VCaP (cell line): ENCODE data around the gene PEX14.

Source experiments
- H3K27ac ChIP-seq: fragments of 450-650 bp; 2 replicates; pipeline ENCODE4 v1.5.1; 2017
- TF ChIP-seq, protein P1 (sequence below): fragments of 450-650 bp; conservative IDR thresholded peaks from 2 replicates; pipeline ENCODE4 v1.5.1; 2017; ENCODE audit warnings: mild to moderate bottlenecking, moderate library complexity

The PEX14 gene

DNA sequence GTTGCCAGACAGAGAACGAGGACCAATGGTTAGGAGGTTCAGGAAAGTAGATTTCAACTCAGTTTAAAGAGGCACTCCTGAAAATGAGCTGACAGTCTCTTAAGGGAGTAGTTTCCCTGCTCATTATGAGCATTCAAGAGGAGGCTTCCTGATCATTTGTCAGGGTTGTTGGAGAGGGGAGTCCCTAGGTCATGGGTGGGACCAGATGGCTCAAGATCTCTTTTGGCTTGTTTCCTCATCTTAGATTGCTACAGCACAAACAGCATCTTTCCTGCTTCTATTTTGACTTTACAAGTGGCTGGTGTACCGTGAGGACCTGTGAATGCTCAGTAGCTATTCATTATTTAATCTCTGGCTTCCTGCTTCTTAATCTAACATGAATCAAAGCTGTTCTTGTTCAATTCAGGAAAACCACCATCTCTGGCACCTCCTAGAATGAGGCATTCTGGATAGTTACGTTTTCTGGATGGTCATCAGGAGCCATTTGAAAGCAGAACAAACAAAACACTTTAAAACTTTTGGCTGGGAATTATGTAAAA, 47.6 kb downstream of the PEX14 start:
- H3K27ac ChIP-seq: peak overlapping the region; percentile 81
- TF ChIP-seq, protein P1, sequence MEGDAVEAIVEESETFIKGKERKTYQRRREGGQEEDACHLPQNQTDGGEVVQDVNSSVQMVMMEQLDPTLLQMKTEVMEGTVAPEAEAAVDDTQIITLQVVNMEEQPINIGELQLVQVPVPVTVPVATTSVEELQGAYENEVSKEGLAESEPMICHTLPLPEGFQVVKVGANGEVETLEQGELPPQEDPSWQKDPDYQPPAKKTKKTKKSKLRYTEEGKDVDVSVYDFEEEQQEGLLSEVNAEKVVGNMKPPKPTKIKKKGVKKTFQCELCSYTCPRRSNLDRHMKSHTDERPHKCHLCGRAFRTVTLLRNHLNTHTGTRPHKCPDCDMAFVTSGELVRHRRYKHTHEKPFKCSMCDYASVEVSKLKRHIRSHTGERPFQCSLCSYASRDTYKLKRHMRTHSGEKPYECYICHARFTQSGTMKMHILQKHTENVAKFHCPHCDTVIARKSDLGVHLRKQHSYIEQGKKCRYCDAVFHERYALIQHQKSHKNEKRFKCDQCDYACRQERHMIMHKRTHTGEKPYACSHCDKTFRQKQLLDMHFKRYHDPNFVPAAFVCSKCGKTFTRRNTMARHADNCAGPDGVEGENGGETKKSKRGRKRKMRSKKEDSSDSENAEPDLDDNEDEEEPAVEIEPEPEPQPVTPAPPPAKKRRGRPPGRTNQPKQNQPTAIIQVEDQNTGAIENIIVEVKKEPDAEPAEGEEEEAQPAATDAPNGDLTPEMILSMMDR: no peak

DNA sequence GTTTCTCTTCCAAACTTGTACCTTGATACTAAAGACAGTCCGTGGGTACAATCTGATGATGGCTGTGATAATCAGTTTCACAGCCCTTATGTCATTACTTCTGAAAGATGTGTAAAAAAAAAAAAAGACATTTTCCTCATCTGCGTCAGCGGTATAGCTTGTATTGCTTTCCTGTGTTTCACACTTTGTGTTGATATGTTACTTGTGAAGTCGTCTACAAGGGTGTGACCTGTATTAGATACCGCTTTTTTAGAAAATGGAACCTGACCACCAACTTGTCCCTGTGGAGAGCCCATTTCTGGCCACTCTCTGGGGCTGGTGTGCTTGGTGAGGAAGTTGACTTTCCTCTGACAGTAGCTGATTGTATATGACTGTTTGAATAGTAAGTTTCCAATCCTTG, 50.5 kb downstream of the PEX14 start:
- TF ChIP-seq, protein P1: no peak

DNA sequence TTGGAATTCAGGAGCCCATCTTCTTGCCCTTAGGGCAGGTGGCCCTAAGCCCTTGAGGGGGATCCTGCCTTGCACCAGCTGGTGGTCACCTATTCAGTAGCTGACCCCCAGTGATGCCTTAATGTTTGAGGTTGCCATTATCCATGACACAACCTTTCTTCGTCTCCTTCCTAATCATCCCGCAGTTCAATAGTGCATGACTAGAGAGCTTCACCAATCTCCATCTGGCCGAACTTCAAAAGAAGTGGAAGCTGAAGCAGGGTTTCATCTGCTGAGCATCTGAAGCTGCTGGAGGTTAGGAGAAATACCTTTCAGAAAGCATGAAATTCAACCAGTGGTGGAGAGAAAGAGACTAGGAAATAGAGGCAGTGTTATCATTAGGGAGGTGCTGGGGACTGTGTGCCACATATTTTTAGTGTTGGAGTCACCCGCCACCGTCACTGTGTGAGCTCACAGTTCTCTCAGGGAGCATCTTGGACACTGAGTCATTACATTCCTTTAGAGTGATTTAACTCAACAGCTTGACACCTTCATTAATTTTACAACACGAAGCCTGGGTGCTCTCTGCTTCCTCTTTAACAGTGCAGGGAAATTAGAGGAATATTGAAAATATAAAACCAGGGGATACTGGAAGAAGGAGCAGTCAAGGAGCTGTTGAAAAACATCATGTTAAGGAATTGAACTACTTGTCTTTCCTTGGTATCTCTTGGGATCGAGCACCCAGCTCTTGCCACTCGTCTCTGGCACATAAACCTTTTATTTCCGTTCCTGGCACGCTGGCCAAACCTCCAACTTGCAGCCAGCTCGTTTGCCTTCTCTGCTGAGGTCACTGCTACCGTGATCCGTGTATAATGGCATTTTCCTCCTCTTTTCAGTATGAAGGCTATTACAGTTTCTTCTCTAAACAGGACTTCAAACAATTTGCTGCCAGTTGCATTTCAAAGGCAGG, 53.6 kb downstream of the PEX14 start:
- TF ChIP-seq, protein P1: no peak
- H3K27ac ChIP-seq: peak overlapping the region; percentile 50

More for the DNA sequence above, 50.5 kb downstream of the PEX14 start:
- H3K27ac ChIP-seq: peak overlapping the region; percentile 81

DNA sequence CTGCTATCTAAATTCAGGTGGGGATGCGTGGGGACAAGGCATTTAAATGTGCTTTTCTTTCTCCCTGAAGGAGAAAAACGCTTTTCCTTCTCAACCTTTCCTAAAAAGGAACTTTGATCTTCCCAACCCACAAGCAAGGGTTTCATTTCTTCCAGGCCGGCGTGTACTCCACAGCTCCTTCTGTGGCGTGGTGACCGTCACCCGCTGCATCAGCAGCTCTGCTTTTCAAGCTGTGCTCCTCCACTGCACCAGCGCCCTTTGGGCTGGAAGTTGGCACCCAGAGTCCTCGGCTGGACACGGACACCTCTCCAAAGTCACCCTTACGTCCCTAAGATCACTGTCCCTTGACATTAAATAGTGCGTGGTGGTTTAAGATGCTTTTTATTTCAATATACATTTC, 54.3 kb downstream of the PEX14 start:
- H3K27ac ChIP-seq: peak overlapping the region; percentile 50
- TF ChIP-seq, protein P1: no peak

DNA sequence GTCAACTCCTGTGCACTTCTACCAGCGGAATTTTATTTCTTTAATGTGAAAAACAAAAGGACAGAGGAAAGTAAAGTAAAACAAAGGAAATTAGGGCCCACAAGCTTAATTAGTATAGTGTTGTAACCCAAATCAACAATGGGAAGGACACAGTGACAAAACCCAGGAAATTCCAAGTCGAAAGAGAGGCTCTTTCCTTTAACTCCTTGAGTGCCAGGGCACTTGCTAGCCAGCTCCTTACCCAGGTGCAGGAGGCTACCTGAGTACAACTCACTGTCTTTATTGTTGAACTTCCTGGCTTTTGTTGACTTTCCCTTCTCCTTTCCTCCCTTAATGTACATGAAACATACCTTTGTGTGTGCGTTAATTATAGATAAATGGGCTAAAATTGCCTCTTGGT, 55.0 kb downstream of the PEX14 start:
- peak overlapping the region; percentile 50; the same call in 1 of the 2 replicates for H3K27ac ChIP-seq
- TF ChIP-seq, protein P1: no peak

DNA sequence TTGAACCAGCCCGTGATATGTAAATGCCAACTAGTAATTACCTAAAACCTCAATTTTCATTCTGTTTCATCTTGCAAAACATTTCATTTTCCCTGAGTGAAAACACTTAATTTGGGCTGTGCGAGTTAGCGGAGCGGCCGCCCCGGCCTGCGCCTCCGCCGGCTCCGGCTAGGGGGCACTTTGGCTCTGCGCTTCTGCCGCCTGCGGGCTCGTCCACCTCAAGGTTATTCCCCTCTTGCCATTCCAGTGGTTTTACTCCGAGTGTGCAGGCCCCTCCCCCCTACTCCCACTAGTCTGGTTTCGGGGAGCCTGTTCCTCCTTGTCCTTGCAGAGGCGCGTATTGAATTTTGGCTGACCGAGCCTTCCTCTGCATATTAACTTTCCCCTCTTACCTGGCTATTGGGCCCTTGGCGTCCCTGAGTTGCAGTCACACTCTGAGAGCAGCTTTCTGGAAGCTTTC, 55.6 kb downstream of the PEX14 start:
- TF ChIP-seq, protein P1: 0 out of 2 replicates have a peak, but pooled peaks have one; percentile 16
- no peak overlapping the region for H3K27ac ChIP-seq

DNA sequence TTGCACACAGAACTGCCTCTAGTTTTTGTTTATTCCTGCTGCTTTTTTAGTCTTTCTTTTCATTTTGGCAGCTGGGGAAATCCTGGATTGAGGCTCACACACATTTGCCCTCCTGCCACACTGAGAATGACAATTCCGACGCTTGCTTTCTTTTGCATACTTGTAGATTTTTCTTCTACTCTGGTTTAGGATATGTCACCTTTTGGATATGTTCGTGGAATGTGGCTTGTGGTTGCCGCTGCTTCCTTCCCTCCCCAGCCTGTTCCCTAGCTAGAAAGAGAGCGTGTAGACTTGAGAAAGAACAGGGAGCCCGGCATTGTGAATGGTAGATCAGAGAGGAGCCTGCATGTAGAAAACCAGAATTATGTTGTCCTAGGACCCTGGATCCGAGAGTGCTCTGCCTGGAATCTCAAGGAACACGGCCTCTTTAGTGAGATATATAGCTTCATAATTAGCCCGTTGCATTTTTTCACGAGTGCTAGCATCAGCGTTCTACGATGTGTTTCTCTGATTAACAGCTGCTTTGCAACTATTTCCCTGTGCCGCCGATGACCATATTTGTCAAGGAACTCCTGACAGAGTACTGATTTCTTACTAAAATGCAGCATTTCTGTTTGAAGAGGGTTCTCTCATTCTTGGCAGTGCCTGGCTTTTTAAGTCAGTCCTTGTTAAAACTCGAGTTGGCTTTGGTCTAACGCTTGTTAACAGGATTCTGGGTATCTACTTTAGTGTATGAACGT, 56.2 kb downstream of the PEX14 start:
- TF ChIP-seq, protein P1: no peak
- no peak overlapping the region for H3K27ac ChIP-seq
